Muscle layer of colon (tissue), 2 donors: ENCODE results near the gene NEURL2.
"Not testable (repeated sequence)": the region's sequence is repeated elsewhere in the genome, so short reads cannot be mapped to it uniquely, and the experiment has no call there.

ENCODE experiments used
- H3K27ac ChIP-seq: one replicate; pipeline ENCODE4 v1.7.0; 2013; ENCODE audit warnings: low read depth, mild to moderate bottlenecking, low read length, moderate library complexity
- H3K27me3 ChIP-seq, 2 donors: one replicate each; pipeline ENCODE4 v1.7.0; 2013; ENCODE audit warnings: low read length in 2 of 2, mild to moderate bottlenecking in 2 of 2; ENCODE audit not compliant: insufficient read depth in 2 of 2, control insufficient read depth in 1 of 2
- H3K36me3 ChIP-seq: one replicate; pipeline ENCODE4 v1.7.0; 2013; ENCODE audit warnings: mild to moderate bottlenecking, low read length; ENCODE audit not compliant: insufficient read depth
- H3K4me1 ChIP-seq: one replicate; pipeline ENCODE4 v1.7.0; 2013; ENCODE audit warnings: mild to moderate bottlenecking, low read length; ENCODE audit not compliant: insufficient read depth
- H3K4me3 ChIP-seq, 2 donors: one replicate each; pipeline ENCODE4 v1.7.0; 2013; ENCODE audit warnings: low read length in 2 of 2, low read depth in 1 of 2, mild to moderate bottlenecking in 1 of 2, moderate library complexity in 1 of 2
- H3K9ac ChIP-seq: one replicate; pipeline ENCODE4 v1.7.0; 2013; ENCODE audit warnings: low read length
- H3K9me3 ChIP-seq: one replicate; pipeline ENCODE4 v1.7.0; 2013; ENCODE audit warnings: mild to moderate bottlenecking, low read length
- donor health status: abdominal sarcoma.
- donor health status: Adenocarcinoma of cecum.

The NEURL2 gene

DNA sequence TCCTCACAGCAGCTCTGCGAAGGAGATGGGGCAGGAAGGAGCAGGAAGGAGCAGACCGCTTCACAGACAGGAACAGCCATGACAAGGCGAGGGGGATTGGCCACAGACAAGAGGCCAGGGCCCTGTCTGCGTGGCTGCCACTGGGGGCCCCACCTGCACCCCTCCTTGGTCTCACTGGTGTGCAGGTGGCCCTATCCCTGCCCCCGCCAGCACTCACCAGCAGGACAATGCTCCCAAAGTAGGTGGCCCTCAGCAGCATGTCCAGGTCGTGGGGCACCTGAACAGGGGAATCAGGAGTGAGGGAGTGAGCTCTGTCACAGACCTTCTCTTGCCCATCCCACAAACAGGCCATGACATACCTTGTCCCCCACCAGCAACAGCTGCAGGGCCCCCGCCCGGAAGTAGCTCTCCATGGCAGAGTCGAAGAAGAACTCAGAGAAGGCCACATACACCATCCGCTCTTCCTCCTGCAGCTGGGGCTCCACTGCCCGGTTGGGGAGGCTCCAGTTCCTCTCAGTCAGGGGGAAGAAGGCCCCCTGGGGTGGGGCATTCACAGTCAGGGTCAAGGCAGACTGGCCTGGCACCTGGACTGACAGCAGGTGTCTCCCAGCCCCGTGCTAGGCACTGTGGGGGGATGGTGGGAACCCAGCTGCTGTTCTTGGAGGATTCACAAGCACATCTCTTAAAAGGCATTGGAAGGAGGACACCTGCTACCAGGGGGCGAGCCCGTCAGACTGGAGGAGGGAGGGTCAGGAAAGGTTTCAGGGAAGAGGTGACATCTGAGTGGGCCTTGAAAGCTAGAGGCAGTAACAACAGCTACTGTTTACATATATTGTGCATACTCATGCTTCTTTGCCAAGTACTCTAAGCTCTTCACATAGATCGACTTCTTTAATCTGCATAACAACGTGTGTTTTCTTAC, 13.8 kb upstream of the NEURL2 start:
- no peaks in the 10 kb centered on the region for H3K4me1 ChIP-seq
- no peak overlapping the region for H3K9ac ChIP-seq
- H3K4me3 ChIP-seq, result no peak overlapping the region
- H3K9me3 ChIP-seq, result no peaks in the 10 kb centered on the region
- no peak overlapping the region for H3K27ac ChIP-seq
- no peaks in the 10 kb centered on the region for H3K27me3 ChIP-seq
- H3K36me3 ChIP-seq, result peaks cover 23% of the 10 kb centered on the region

- Histone ChIP-seq H3K9me3 (no peaks in the 10 kb centered on the region), H3K27ac (no peak overlapping the region), H3K9ac (no peak overlapping the region), H3K36me3 (peaks cover 43% of the 10 kb centered on the region), H3K27me3 (no peaks in the 10 kb centered on the region), H3K4me3 (no peak overlapping the region), H3K4me1 (no peaks in the 10 kb centered on the region)
Measured at GRCh38 chr20:45902199-45902701, 11.2 kb upstream of the NEURL2 start.

GRCh38 chr20:45901332-45901731, 10.3 kb upstream of the NEURL2 start:
- not testable (repeated sequence) for H3K27ac ChIP-seq, H3K27me3 ChIP-seq, H3K4me3 ChIP-seq, H3K9ac ChIP-seq, H3K9me3 ChIP-seq, H3K4me1 ChIP-seq
- H3K36me3 ChIP-seq, result peaks cover 48% of the 10 kb centered on the region

- H3K36me3 ChIP-seq, result peaks cover 48% of the 10 kb centered on the region
- H3K27ac ChIP-seq, result no peak overlapping the region
Measured at GRCh38 chr20:45899046-45899835, 8.2 kb upstream of the NEURL2 start.

GRCh38 chr20:45898285-45898684, 7.3 kb upstream of the NEURL2 start:
- no peaks in the 10 kb centered on the region for H3K27me3 ChIP-seq
- H3K9me3 ChIP-seq, result no peaks in the 10 kb centered on the region
- no peak overlapping the region for H3K9ac ChIP-seq
- no peak overlapping the region for H3K4me3 ChIP-seq
- no peak overlapping the region for H3K27ac ChIP-seq
- peaks cover 54% of the 10 kb centered on the region for H3K36me3 ChIP-seq
- H3K4me1 ChIP-seq, result peaks cover under 1% of the 10 kb centered on the region

More at GRCh38 chr20:45899046-45899835, 8.2 kb upstream of the NEURL2 start:
- Histone ChIP-seq H3K9ac (no peak overlapping the region), H3K9me3 (no peaks in the 10 kb centered on the region), H3K27me3 (no peaks in the 10 kb centered on the region), H3K4me1 (no peaks in the 10 kb centered on the region), H3K4me3 (no peak overlapping the region)

DNA sequence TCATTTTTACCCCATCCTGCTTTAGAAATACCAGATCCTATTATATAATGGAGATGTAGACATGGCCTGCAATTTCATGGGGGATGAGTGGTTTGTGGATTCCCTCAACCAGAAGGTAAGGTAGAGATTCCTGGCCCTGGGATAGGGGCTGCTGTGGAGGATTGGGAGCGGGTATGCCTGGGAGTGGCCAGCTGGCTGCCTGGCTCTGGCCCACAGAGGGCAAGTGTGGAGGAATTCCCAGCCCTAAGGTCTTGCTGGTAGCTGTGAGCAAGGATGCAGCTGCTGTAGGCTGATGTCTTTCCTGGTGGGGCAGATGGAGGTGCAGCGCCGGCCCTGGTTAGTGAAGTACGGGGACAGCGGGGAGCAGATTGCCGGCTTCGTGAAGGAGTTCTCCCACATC, 6.7 kb upstream of the NEURL2 start:
- Histone ChIP-seq H3K36me3 (peaks cover 59% of the 10 kb centered on the region), H3K27me3 (no peaks in the 10 kb centered on the region), H3K4me1 (peaks cover 6% of the 10 kb centered on the region), H3K4me3 (no peak overlapping the region), H3K27ac (no peak overlapping the region), H3K9me3 (no peaks in the 10 kb centered on the region), H3K9ac (no peak overlapping the region)

- Histone ChIP-seq H3K27me3 (no peaks in the 10 kb centered on the region), H3K9me3 (no peaks in the 10 kb centered on the region), H3K4me3 (no peak overlapping the region), H3K36me3 (peaks cover 58% of the 10 kb centered on the region), H3K27ac (no peak overlapping the region), H3K9ac (no peak overlapping the region), H3K4me1 (peaks cover 10% of the 10 kb centered on the region)
Measured at GRCh38 chr20:45897289-45897688, 6.3 kb upstream of the NEURL2 start.

- no peaks in the 10 kb centered on the region for H3K27me3 ChIP-seq
- H3K27ac ChIP-seq, result no peak overlapping the region
- H3K9ac ChIP-seq, result no peak overlapping the region
- peaks cover 16% of the 10 kb centered on the region for H3K4me1 ChIP-seq
- H3K36me3 ChIP-seq, result peaks cover 52% of the 10 kb centered on the region
- no peaks in the 10 kb centered on the region for H3K9me3 ChIP-seq
- H3K4me3 ChIP-seq, result no peak overlapping the region
Measured at GRCh38 chr20:45896641-45897161, 5.7 kb upstream of the NEURL2 start.

DNA sequence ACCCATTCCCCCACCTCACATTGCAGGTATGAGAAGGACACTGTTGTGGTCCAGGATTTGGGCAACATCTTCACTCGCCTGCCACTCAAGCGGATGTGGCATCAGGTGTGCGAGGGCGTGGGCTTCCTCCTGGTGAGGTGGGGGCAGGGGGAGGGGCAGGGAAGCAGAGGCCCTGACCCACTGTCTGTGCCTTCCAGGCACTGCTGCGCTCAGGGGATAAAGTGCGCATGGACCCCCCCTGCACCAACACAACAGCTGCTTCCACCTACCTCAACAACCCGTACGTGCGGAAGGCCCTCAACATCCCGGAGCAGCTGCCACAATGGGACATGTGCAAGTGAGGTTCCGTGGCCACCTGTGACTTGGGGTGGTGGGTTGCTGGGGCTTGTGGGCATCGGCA, 3.8 kb upstream of the NEURL2 start:
- H3K27ac ChIP-seq, result no peak overlapping the region
- H3K4me1 ChIP-seq, result peaks cover 20% of the 10 kb centered on the region
- H3K9ac ChIP-seq, result no peak overlapping the region
- H3K4me3 ChIP-seq, result no peak overlapping the region
- no peaks in the 10 kb centered on the region for H3K27me3 ChIP-seq
- H3K9me3 ChIP-seq, result no peaks in the 10 kb centered on the region
- H3K36me3 ChIP-seq, result peaks cover 49% of the 10 kb centered on the region

- no peak overlapping the region for H3K4me3 ChIP-seq
- H3K9ac ChIP-seq, result no peak overlapping the region
- H3K27me3 ChIP-seq, result no peaks in the 10 kb centered on the region
- H3K36me3 ChIP-seq, result peaks cover 45% of the 10 kb centered on the region
- peaks cover 23% of the 10 kb centered on the region for H3K4me1 ChIP-seq
- no peaks in the 10 kb centered on the region for H3K9me3 ChIP-seq
- H3K27ac ChIP-seq, result no peak overlapping the region
Measured at GRCh38 chr20:45893831-45894230, 2.8 kb upstream of the NEURL2 start.

DNA sequence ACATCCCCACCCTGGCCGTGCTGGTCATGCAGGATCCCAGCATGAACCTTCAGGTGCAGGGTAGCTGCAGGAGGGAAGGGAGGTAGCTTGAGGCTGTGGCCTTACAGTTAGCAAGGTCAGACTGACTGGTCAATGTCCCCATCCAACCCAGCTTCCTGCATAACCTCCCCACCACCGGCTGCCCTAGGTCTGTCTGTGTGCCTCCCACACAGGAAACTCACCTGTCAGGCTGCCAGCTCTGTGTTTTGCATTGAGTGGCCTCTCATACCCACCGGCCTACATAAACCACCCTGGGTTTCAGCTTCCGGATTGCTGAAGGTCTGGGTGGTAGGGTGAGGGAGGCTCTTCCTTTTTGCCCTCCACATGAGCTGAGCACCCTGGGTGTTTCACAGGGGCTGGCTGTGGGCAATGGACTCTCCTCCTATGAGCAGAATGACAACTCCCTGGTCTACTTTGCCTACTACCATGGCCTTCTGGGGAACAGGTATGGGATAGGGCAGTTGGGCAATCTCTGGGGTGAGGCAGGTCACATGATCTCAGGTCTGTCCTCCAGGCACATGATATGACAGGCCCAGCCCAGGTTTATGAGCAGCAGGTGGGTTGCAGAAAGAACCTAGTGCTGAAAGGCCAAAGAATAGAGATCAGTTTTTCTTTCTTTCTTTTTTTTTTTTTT, 2.0 kb upstream of the NEURL2 start:
- peaks cover 23% of the 10 kb centered on the region for H3K4me1 ChIP-seq
- no peak overlapping the region for H3K27ac ChIP-seq
- H3K36me3 ChIP-seq, result peaks cover 44% of the 10 kb centered on the region
- H3K9me3 ChIP-seq, result no peaks in the 10 kb centered on the region
- H3K27me3 ChIP-seq, result no peaks in the 10 kb centered on the region
- H3K9ac ChIP-seq, result no peak overlapping the region
- no peak overlapping the region for H3K4me3 ChIP-seq
